ENCODE results near the gene SLC12A4. TPM values are rescaled to one million over a fixed set of nuclear protein-coding genes. Genes with fewer than 3 reads are reported as not detected.
A peak's percentile ranks its signal among the peaks of the same experiment; 100 is the strongest.

SLC12A4 gene
- total and polyA plus RNA-seq, 2 of the 13 experiments (the other 11 are each of a cell fraction or from before 2014, with no cell fraction given): 65.1 to 84.3 TPM

GRCh38 chr16:67968400-67969253 lies at the start of gene SLC12A4 (continued):
- TF ChIP-seq HMG20A (CRISPR knock-in tag; IDR thresholded peaks at IDR 0.05; ENCODE audit: borderline replicate concordance) (0 out of 2 replicates have a peak, but pooled peaks have one; percentile 9), ZNF773 (CRISPR knock-in tag; IDR thresholded peaks at IDR 0.05; ENCODE audit: borderline replicate concordance) (peak; percentile 67; the same call in 1 of the 2 replicates), ZNF83 (CRISPR knock-in tag; IDR thresholded peaks at IDR 0.05; ENCODE audit: borderline replicate concordance) (0 out of 2 replicates have a peak, but pooled peaks have one; percentile 62), MAF1 (CRISPR knock-in tag; IDR thresholded peaks at IDR 0.05; ENCODE audit: borderline replicate concordance) (no peak), RBFOX2 (IDR thresholded peaks at IDR 0.05; ENCODE audit: low read depth, low read length) (peak; percentile 80), THAP7 (CRISPR knock-in tag; IDR thresholded peaks at IDR 0.05) (0 out of 2 replicates have a peak, but pooled peaks have one; percentile 64), MIER2 (CRISPR knock-in tag; IDR thresholded peaks at IDR 0.05) (no peak; the same call in 1 of the 2 replicates), ARID2 (CRISPR knock-in tag; IDR thresholded peaks at IDR 0.05; ENCODE audit: borderline replicate concordance) (peak; percentile 27; the same call in 1 of the 2 replicates), ISL2 (CRISPR knock-in tag; IDR thresholded peaks at IDR 0.05) (0 out of 2 replicates have a peak, but pooled peaks have one; percentile 35), SMYD3 (CRISPR knock-in tag; IDR thresholded peaks at IDR 0.05) (peak; percentile 90; the same call in 1 of the 2 replicates), TEAD3 (CRISPR knock-in tag; optimal IDR thresholded peaks at IDR 0.05; ENCODE audit: borderline replicate concordance) (peak; percentile 90), ASH2L (IDR thresholded peaks at IDR 0.05; ENCODE audit: insufficient read length, low read depth, low read length) (peak; percentile 83), ZBTB49 (CRISPR knock-in tag; IDR thresholded peaks at IDR 0.05; ENCODE audit: borderline replicate concordance) (no peak), GPN1 (CRISPR knock-in tag; IDR thresholded peaks at IDR 0.05; ENCODE audit: borderline replicate concordance) (no peak), ZNF577 (CRISPR knock-in tag; IDR thresholded peaks at IDR 0.05; ENCODE audit: borderline replicate concordance, low read depth) (no peak), RNF219 (CRISPR knock-in tag; IDR thresholded peaks at IDR 0.05) (0 out of 2 replicates have a peak, but pooled peaks have one; percentile 28), NCOA2 (CRISPR knock-in tag; IDR thresholded peaks at IDR 0.05) (no peak), SOX6 (IDR thresholded peaks at IDR 0.05) (no peak), SOX6 (CRISPR knock-in tag; IDR thresholded peaks at IDR 0.05) (peak; percentile 30; the same call in 1 of the 2 replicates), KAT2B (IDR thresholded peaks at IDR 0.05; ENCODE audit: borderline replicate concordance, low read depth, low read length) (no peak), MTF1 (CRISPR knock-in tag; IDR thresholded peaks at IDR 0.05) (0 out of 2 replicates have a peak, but pooled peaks have one; percentile 28), AHR (CRISPR knock-in tag; IDR thresholded peaks at IDR 0.05) (no peak), NKX3-1 (CRISPR knock-in tag; IDR thresholded peaks at IDR 0.05) (no peak; the same call in 1 of the 2 replicates)
- TF ChIP-seq, protein P1, sequence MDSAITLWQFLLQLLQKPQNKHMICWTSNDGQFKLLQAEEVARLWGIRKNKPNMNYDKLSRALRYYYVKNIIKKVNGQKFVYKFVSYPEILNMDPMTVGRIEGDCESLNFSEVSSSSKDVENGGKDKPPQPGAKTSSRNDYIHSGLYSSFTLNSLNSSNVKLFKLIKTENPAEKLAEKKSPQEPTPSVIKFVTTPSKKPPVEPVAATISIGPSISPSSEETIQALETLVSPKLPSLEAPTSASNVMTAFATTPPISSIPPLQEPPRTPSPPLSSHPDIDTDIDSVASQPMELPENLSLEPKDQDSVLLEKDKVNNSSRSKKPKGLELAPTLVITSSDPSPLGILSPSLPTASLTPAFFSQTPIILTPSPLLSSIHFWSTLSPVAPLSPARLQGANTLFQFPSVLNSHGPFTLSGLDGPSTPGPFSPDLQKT (CRISPR knock-in tag; IDR thresholded peaks at IDR 0.05; ENCODE audit: borderline replicate concordance): no peak
